ENCODE results near the gene SSH2. TPM values are rescaled to one million over a fixed set of nuclear protein-coding genes. Genes with fewer than 3 reads are reported as not detected.
A peak's percentile ranks its signal among the peaks of the same experiment; 100 is the strongest.

Gene SSH2
- total and polyA plus RNA-seq, 2 donors from 2014 or later = 19.7 to 62.5 TPM

- Histone ChIP-seq H3K27ac (ENCODE audit: low read depth in 2 of 2, low read length in 2 of 2) (no peak overlapping the region), H3K36me3 (ENCODE audit: control insufficient read depth in 2 of 3, insufficient read depth in 3 of 3, low read length in 3 of 3) (peaks cover 0 to 19% (median 5%) of the 10 kb centered on the region in 3 donors), H3K9ac (ENCODE audit: low read length in 3 of 3) (no peak overlapping the region), H3K4me3 (ENCODE audit: low read length in 3 of 3) (no peak overlapping the region), H3K4me1 (ENCODE audit: control insufficient read depth in 2 of 3, insufficient read depth in 2 of 3, low read depth in 1 of 3, low read length in 3 of 3) (no peaks in the 10 kb centered on the region), H3K9me3 (ENCODE audit: control insufficient read depth in 2 of 3, insufficient read depth in 1 of 3, low read length in 3 of 3) (no peaks in the 10 kb centered on the region), H3K27me3 (ENCODE audit: control insufficient read depth, insufficient read depth, low read length) (no peaks in the 10 kb centered on the region)
- intact Hi-C loops (cut with DNase I) = no loop called here
- TF ChIP-seq CTCF (IDR thresholded peaks at IDR 0.05; ENCODE audit: borderline replicate concordance, extremely low read depth, insufficient read depth) = no peak
- DNase-seq (no peak), FAIRE-seq (no peak)
Observed at GRCh38 chr17:29664743-29665480, 265.1 kb downstream of the SSH2 start.

DNA sequence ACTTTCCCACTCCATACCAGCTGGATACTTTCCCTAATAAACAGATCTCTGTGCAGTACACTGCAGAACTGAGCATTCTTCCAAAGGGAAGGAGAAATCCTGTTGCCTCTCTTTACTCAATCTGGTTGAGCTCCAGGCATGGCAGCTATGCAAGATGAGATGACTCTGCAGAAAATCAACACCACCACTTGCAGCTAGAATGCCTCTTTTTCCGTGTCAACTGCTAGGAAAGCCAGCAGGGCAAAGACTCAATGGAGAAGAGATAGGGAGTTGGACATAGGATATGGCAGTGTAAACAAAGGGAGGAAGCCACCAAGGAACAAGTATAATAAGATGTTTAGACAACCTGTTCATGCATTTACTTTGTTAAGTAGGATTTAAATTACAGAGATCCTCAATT, 266.9 kb downstream of the SSH2 start:
- no peaks in the 10 kb centered on the region for H3K9me3 ChIP-seq (ENCODE audit: control insufficient read depth in 2 of 3, insufficient read depth in 1 of 3, low read length in 3 of 3)
- H3K4me1 ChIP-seq (ENCODE audit: control insufficient read depth in 2 of 3, insufficient read depth in 2 of 3, low read depth in 1 of 3, low read length in 3 of 3) = no peaks in the 10 kb centered on the region
- H3K36me3 ChIP-seq (ENCODE audit: control insufficient read depth in 2 of 3, insufficient read depth in 3 of 3, low read length in 3 of 3) = peaks cover 0 to 15% (median 5%) of the 10 kb centered on the region in 3 donors
- intact Hi-C loops (cut with DNase I) = no loop called here
- FAIRE-seq (no peak), DNase-seq (peak in 4 of 5 donors; percentile 31 to 79 (median 65))
- no peaks in the 10 kb centered on the region for H3K27me3 ChIP-seq (ENCODE audit: control insufficient read depth, insufficient read depth, low read length)
- no peak overlapping the region for H3K27ac ChIP-seq (ENCODE audit: low read depth in 2 of 2, low read length in 2 of 2)
- no peak overlapping the region for H3K4me3 ChIP-seq (ENCODE audit: low read length in 3 of 3)
- no peak for TF ChIP-seq CTCF (IDR thresholded peaks at IDR 0.05; ENCODE audit: borderline replicate concordance, extremely low read depth, insufficient read depth)
- H3K9ac ChIP-seq (ENCODE audit: low read length in 3 of 3) = no peak overlapping the region

- Histone ChIP-seq H3K4me1 (ENCODE audit: control insufficient read depth in 2 of 3, insufficient read depth in 2 of 3, low read depth in 1 of 3, low read length in 3 of 3) (no peaks in the 10 kb centered on the region), H3K27me3 (ENCODE audit: control insufficient read depth, insufficient read depth, low read length) (no peaks in the 10 kb centered on the region), H3K4me3 (ENCODE audit: low read length in 3 of 3) (no peak overlapping the region), H3K9ac (ENCODE audit: low read length in 3 of 3) (no peak overlapping the region), H3K36me3 (ENCODE audit: control insufficient read depth in 2 of 3, insufficient read depth in 3 of 3, low read length in 3 of 3) (no peaks in the 10 kb centered on the region), H3K9me3 (ENCODE audit: control insufficient read depth in 2 of 3, insufficient read depth in 1 of 3, low read length in 3 of 3) (no peaks in the 10 kb centered on the region), H3K27ac (ENCODE audit: low read depth in 2 of 2, low read length in 2 of 2) (no peak overlapping the region)
- DNase-seq (no peak), FAIRE-seq (no peak)
- intact Hi-C loops (cut with DNase I) = no loop called here
- TF ChIP-seq CTCF (IDR thresholded peaks at IDR 0.05; ENCODE audit: borderline replicate concordance, extremely low read depth, insufficient read depth) = no peak
Observed at GRCh38 chr17:29661213-29661612, 268.8 kb downstream of the SSH2 start.

All from kidney (tissue), 14 donors.